Measurements from ENCODE around the gene KCNQ1.

- no peak for TF ChIP-seq CTCF (IDR thresholded peaks at IDR 0.05)
- no peak for TF ChIP-seq POLR2A (IDR thresholded peaks at IDR 0.05)
Observed at GRCh38 chr11:2814751-2815150, 369.9 kb downstream of the KCNQ1 start.

All from adrenal gland (tissue), 5 donors.